ENCODE measurements around the gene ZNF526.

GRCh38 chr19:42217520-42218437, 2.3 kb upstream of the ZNF526 start, which contains the start of gene DEDD2:
- TF ChIP-seq POLR2AphosphoS5 (IDR thresholded peaks at IDR 0.05; ENCODE audit: low read depth, low read length) = peak; percentile 81; the same call in 1 of the 2 replicates
- peak in 1 of 2 experiments; percentile 58; a peak in 1 of 4 replicates for TF ChIP-seq REST (IDR thresholded peaks at IDR 0.05; ENCODE audit: insufficient read depth in 1 of 2, low read depth in 2 of 2, low read length in 2 of 2)
- peak; percentile 45; the same call in 1 of the 2 replicates for TF ChIP-seq SIN3A (IDR thresholded peaks at IDR 0.05; ENCODE audit: borderline replicate concordance, insufficient read depth, low read length)
- peak; percentile 40; the same call in 1 of the 2 replicates for TF ChIP-seq TAF1 (IDR thresholded peaks at IDR 0.05; ENCODE audit: borderline replicate concordance, insufficient read depth, low read length)
- no peak for TF ChIP-seq FOXP2 (optimal IDR thresholded peaks at IDR 0.05; ENCODE audit: borderline replicate concordance, extremely low read depth, extremely low read length, insufficient read depth)

All from PFSK-1 (cell line).